GM18519 (cell line): ENCODE results near the gene CLDN20.
"Not testable (repeated sequence)": the region's sequence is repeated elsewhere in the genome, so short reads cannot be mapped to it uniquely, and the experiment has no call there.

ENCODE experiments used
- ATAC-seq: cut with Tn5 transposase; IDR thresholded peaks from one replicate; pipeline ENCODE4 v1.9.1; 2021; ENCODE audit warnings: mild to moderate bottlenecking, moderate library complexity; ENCODE audit not compliant: unreplicated experiment, low FRiP score

The CLDN20 gene

GRCh38 chr6:155309150-155309549 lies 45.3 kb downstream of the CLDN20 start:
- no peak for ATAC-seq

- no peak for ATAC-seq
Observed at GRCh38 chr6:155310596-155310995, 46.8 kb downstream of the CLDN20 start.

GRCh38 chr6:155311086-155311485 lies 47.3 kb downstream of the CLDN20 start:
- ATAC-seq: no peak

- no peak for ATAC-seq
Observed at GRCh38 chr6:155311583-155311982, 47.8 kb downstream of the CLDN20 start.

- ATAC-seq: not testable (repeated sequence)
Observed at GRCh38 chr6:155312950-155313349, 49.1 kb downstream of the CLDN20 start.

- ATAC-seq: no peak
Observed at GRCh38 chr6:155313602-155314091, 49.8 kb downstream of the CLDN20 start.

- ATAC-seq: peak; percentile 85
Observed at GRCh38 chr6:155314092-155314772, 50.4 kb downstream of the CLDN20 start, which contains the start of gene TFB1M. Gene TFB1M, minus strand, starts transcription at chr6:155314484. Its CDS starts 56 bp downstream, at chr6:155314428.

GRCh38 chr6:155314773-155315515 lies 51.1 kb downstream of the CLDN20 start:
- peak; percentile 56 for ATAC-seq

- ATAC-seq: no peak
Observed at GRCh38 chr6:155315516-155315871, 51.7 kb downstream of the CLDN20 start.

- no peak for ATAC-seq
Observed at GRCh38 chr6:155316419-155316818, 52.6 kb downstream of the CLDN20 start.

GRCh38 chr6:155317186-155317585 lies 53.4 kb downstream of the CLDN20 start:
- no peak for ATAC-seq

GRCh38 chr6:155319902-155320301 lies 56.1 kb downstream of the CLDN20 start:
- no peak for ATAC-seq

GRCh38 chr6:155324172-155324571 lies 60.4 kb downstream of the CLDN20 start:
- ATAC-seq: no peak

GRCh38 chr6:155324993-155325392 lies 61.2 kb downstream of the CLDN20 start:
- ATAC-seq: no peak

- no peak for ATAC-seq
Observed at GRCh38 chr6:155325700-155326516, 62.1 kb downstream of the CLDN20 start.
